ENCODE results near the gene P4HA2.

DNA sequence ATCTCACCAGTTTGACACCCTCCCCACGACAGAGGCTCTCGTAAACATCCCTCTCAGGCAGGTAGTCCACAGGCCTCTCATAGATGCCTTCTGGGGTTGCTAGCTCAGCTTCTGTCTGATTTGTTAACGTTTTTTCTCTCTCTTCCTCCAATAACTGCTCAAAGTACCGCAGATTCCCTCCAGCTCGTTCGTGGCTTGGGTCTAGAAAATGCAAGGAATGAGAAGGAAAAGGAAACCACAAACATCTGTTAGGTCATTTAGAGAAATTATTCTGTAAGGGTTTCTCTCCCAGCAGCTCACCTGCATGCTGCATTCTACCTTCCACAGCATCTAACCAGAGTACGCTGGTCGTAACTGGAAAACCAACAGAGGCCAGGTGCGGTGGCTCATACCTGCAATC is 18.5 kb downstream of the P4HA2 start:
- TF ChIP-seq, protein P1, sequence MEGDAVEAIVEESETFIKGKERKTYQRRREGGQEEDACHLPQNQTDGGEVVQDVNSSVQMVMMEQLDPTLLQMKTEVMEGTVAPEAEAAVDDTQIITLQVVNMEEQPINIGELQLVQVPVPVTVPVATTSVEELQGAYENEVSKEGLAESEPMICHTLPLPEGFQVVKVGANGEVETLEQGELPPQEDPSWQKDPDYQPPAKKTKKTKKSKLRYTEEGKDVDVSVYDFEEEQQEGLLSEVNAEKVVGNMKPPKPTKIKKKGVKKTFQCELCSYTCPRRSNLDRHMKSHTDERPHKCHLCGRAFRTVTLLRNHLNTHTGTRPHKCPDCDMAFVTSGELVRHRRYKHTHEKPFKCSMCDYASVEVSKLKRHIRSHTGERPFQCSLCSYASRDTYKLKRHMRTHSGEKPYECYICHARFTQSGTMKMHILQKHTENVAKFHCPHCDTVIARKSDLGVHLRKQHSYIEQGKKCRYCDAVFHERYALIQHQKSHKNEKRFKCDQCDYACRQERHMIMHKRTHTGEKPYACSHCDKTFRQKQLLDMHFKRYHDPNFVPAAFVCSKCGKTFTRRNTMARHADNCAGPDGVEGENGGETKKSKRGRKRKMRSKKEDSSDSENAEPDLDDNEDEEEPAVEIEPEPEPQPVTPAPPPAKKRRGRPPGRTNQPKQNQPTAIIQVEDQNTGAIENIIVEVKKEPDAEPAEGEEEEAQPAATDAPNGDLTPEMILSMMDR (IDR thresholded peaks at IDR 0.05), result no peak
- no peak for TF ChIP-seq POLR2A (IDR thresholded peaks at IDR 0.05)
